Raji (cell line): ENCODE data around the gene PER1.
A peak's percentile ranks its signal among the peaks of the same experiment; 100 is the strongest.

Experiments used
- POLR2A ChIP-seq: IDR thresholded peaks from 2 replicates; pipeline ENCODE4 v1.6.1; 2011; ENCODE audit warnings: low read depth, low read length, control low read depth; ENCODE audit not compliant: insufficient read depth

PER1 gene, protein sequence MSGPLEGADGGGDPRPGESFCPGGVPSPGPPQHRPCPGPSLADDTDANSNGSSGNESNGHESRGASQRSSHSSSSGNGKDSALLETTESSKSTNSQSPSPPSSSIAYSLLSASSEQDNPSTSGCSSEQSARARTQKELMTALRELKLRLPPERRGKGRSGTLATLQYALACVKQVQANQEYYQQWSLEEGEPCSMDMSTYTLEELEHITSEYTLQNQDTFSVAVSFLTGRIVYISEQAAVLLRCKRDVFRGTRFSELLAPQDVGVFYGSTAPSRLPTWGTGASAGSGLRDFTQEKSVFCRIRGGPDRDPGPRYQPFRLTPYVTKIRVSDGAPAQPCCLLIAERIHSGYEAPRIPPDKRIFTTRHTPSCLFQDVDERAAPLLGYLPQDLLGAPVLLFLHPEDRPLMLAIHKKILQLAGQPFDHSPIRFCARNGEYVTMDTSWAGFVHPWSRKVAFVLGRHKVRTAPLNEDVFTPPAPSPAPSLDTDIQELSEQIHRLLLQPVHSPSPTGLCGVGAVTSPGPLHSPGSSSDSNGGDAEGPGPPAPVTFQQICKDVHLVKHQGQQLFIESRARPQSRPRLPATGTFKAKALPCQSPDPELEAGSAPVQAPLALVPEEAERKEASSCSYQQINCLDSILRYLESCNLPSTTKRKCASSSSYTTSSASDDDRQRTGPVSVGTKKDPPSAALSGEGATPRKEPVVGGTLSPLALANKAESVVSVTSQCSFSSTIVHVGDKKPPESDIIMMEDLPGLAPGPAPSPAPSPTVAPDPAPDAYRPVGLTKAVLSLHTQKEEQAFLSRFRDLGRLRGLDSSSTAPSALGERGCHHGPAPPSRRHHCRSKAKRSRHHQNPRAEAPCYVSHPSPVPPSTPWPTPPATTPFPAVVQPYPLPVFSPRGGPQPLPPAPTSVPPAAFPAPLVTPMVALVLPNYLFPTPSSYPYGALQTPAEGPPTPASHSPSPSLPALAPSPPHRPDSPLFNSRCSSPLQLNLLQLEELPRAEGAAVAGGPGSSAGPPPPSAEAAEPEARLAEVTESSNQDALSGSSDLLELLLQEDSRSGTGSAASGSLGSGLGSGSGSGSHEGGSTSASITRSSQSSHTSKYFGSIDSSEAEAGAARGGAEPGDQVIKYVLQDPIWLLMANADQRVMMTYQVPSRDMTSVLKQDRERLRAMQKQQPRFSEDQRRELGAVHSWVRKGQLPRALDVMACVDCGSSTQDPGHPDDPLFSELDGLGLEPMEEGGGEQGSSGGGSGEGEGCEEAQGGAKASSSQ (N-terminal part only)

DNA sequence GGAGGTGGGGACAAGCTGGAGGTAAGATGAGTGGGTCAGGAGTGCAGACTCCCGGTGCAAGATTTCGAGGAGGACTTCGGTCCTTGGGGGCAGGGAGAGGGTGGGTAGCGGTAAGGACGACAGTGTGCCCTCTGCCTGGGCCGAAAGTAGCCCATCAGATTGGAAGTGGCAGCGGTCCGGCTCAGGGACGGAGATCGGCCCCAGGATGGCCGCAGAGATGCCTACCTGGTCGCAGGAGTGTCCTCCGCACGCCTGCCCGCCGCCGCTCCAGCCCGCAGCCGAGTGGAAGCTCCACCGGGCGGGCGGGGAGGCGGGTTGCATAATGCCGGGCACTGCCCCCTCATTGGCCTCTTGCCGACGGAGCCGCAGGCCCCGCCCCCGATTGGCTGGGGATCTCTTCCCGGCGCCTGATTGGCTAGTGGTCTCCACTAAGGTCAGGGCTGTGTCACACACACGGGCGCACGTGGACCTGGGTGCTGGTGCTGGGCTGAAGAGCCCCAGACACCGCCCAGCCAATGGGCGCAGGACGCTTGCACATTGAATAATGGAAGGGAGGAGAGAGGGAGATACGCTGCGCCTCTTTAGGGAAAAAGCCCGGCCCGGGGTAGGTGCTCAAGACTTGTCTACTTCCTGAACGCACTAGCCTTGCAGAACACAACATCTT is at the start of gene PER1:
PER1 (minus strand) TSS at position 293 of the 664 bp plus-strand sequence. CDS start 1,698 bp downstream, outside the sequence.
- peak; percentile 84 for TF ChIP-seq POLR2A

DNA sequence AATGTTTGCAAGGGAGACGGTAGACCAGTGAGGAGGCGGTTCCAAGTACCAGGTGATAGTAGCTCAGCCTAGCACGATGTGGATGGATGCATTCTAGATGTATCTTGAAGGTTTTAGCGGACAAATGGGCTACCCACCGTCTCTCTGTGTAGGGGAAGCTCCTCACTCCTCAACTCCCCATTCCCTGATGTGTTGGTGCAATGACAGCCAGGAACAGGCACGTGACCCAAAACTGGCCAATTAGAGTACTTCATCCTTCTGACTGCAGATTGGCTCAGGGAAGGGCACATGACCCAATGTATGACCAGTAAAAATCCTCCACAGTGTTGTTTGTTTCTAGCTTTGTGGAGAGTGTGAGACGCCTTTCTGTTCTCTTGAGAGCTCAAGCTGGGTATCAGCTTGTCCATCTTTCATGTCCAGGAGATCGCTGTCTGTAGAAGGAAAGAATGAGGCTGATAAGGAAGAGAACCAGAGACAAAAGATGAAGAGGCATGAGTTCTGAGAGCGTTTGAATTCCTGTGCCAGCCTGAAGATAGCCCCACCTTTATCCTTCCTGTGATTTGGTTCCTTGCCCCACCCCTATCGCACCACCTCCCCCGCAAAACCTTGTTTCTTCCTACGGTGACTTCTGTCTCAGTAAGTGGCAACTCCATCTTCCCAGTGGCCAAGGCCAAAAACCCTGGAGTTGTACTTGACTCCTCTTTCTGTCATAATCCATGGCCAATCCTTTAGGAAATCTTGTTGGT is 40.0 kb upstream of the PER1 start:
- TF ChIP-seq POLR2A = peak; percentile 93

DNA sequence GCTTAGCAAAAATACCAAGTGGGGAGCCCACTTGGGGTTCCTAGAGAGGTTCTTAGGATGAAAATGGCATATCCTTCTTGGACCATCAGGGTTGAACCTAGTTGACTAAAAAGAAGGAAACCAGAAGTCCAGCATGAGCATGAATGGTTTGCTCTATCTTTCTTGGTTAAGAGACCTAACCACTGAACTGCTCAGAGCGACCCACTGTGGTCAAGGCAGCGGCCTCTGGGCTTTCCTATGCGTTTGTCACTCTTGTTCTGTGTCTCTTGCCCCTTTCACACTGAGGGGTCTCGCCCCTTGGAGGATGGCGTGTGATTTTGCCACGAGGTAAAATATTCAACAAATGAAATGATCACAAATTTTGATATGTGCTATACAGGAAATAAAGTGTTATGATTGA is 38.3 kb upstream of the PER1 start:
- TF ChIP-seq POLR2A = no peak

DNA sequence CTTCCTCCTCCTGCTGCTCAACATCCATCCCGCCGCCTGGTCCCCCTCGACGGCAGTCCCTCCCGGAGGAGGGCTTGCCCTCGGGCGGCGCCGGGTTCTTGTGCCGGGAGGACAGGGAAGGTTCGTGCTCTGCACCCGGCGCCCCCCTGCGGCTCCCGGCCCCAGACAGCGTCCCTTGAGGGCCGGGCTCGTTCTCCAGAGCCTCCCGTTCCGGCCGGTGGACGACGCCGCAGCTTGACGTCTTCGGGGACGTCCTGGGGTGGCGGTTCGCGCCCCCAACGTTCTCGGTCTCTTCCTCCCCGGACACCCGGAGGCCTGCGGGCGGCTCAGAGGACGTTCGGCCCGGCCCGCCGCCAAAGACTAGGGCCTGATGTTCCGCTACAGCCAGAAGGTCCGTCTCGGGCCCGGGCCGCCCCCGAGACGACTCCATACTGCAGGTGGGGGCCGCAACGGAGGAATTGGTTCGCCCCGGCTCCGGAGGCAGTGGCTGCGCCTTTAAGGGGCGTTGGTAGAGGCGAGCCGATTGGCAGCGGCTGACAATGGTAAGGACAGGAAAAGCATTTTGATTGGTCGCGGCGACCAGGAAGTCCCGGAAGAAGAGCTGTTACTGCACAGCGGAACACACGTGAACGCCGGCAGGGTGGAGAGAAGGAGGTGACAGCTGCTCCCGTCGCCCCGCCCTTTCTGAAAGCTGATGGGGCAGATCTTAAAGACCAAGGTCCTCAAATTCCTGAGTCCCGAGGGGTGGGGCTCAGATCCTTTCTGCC is 37.7 kb upstream of the PER1 start, which contains the start of gene BORCS6:
BORCS6 (minus strand) TSS at position 470 of the 767 bp plus-strand sequence; CDS start at position 430, 40 bp downstream.
- peak; percentile 60 for TF ChIP-seq POLR2A

DNA sequence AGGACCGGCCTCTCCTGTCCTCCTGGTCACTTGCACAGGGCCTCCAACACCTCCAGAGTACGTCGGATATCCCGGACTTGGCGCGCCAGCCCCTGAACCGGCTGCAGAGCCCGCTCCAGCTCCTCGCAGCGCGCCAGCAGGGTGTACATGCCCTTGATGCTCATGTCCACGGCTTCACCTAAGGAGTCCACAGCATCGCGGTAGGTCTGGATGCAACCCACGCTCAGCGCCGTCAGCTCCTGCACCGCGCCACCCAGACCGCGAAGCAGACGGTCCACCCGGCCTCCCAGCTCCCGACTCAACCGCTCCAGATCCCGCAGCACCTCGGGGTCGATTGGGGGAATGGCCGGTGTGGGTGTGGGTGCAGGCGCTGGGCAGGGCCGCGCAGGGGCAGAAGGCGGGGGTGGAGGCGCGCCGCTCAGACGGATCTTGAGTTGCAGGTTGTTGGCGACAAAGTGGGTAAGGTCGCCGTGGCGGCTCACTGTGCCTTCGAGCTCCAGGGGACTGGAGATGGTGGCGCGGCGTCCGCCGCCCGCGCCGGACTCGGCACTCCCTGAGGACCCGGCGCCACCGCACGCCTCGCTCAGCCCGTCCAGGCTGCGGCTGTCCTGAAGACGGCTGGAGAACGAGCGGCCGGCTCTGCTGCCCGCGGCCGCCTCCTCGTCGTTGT is 37.0 kb upstream of the PER1 start:
- TF ChIP-seq POLR2A = no peak

DNA sequence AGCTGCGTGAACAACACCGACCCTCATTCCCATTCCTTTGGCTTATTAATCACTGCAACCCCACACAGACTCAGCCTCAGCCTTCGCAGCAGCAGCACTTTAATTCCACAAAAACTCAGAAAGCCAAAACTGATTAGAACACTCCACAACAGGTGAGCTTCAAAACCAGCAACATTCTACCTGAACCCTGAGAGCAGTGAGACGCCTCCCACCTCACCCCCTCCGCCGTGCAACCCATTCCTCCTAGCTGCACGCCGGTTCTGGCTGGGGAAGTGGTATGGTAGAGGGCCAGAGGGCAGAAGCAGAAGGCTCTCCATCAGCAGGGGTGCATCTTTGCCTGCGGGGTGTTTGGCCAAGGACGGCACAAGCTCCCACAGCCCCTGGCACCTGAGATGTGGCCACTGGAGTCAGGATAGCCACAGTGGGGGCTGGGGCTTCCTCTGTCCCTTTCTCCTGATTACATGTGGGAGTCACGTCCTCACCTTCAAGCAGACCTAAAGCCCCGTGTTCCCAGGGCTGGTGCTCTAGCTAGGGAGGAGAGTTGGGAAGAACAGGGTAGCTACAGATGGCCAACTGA is 36.1 kb upstream of the PER1 start:
- TF ChIP-seq POLR2A = no peak

DNA sequence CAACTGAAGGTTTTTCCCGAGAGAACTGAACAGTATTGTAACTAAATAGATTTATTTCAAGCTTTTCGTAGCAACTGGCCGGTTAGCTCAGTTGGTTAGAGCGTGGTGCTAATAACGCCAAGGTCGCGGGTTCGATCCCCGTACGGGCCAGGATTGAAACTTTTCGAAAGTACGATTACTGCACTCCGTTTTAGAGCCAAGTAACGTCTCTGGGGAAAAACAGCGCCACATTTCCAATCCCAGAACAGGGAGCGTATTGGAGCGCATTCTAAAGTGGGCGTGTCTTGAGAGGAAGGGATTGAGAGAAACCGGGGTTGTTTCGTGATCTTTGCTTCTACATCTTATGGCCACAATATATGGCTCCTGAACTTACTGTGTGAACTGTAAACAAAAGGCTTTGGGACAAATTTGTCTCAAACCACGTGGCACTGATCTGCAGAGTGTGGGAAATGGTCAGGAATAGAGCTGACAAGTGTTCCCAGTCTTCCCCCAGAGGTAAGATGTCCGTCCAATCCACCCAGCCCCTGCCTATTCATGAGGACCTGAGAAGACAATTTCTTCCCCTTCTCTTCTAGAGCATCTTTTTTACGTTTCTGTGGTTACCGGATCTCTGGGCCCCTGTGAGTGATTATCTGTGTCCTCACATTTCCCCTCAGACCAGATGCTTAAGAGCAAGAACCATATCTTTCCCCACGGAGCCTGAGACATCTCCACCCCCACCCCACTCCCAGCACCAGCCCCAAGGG is 35.5 kb upstream of the PER1 start:
- TF ChIP-seq POLR2A = peak; percentile 38; the same call in 1 of the 2 replicates

DNA sequence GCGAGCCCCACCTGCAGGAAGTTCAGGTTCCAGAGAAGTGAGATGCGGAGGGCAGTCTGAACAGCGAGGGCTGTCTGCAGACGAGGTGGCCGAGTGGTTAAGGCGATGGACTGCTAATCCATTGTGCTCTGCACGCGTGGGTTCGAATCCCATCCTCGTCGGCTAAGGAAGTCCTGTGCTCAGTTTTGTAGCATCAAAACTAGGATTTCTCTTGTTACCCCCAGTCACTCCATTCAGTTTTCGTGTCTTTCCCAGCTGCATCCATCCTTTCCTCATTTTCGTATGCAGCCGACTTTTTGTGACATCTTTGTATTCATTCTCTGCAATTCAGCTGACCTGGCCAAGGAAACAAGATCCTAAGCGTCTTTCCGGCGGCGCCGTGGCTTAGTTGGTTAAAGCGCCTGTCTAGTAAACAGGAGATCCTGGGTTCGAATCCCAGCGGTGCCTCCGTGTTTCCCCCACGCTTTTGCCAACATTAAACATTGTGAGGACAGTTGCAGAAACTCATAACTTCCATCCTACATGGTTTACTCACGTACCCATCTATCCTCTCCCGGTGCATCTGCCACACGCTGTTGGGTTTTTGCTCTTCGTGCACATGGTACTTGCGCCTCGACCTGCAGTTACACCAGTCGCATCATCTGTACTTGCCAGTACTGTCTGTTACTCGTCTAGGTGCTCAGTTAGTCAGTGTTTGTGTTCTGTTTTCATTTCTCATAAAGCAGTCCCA is 34.7 kb upstream of the PER1 start:
- peak; percentile 29; the same call in 1 of the 2 replicates for TF ChIP-seq POLR2A

DNA sequence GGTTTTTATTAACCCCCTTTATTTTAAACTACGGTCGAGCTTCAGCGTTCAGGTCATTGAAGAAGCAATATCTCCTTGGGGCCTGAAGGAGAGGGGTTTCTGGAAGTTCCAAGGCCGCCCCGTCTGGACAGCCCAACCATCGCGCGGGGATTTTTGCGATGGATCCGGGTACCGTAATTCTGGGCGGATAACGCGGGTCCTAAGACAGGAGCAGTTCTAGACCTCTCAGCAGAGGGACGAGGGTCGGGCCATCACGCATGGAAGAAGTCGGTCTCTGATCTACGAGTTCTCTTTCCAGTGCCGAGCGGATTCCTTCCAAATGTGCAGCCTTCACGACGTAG is 34.2 kb upstream of the PER1 start:
- peak; percentile 26; the same call in 1 of the 2 replicates for TF ChIP-seq POLR2A

DNA sequence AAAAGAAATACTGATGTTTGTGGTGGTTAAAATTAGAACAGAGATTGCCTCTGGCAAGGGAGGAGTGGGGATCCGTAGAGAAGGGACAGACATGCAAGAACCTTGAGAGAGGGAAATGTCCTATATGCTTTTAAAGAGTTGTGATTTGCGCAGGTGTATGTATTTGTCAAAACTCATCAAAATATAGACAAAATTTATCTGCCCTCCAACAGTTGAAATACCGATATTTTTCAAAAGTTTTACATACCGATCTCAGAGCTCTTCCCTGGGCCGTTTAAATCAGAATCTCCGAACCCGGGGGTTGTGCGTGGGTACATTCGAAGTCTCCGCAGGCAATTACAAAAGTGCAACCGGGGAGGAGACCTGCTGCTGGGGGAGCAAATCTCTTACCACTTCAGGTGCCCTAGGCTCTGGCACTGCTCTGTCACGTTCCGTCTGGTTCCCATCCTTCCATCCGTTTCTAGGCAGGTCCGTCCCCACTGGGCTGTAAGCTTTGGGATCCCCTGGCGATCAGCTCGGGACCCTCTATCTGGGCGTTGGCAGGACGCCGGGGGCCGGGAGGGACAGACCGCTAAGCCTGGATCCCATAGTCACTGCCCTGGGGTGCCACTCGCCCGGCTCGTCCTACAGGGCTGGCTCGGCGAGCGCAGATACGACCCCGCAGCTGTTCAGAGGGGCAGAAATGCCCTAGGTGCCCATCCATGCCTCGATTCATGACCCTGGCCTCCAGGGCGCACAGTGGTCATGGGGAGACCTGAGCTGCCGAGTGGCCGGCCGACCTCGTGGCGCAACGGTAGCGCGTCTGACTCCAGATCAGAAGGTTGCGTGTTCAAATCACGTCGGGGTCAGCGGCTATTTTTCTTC is 33.6 kb upstream of the PER1 start:
- 0 out of 2 replicates have a peak, but pooled peaks have one; percentile 4 for TF ChIP-seq POLR2A
